Activated T-cell treated with anti-CD3 and anti-CD28 coated beads for 4 hours (primary cell): Measurements from ENCODE around the gene NR1H2.

Experiments used
- DNase-seq: peaks from one replicate; pipeline ENCODE4 v3.0.0-alpha.2; 2020

NR1H2 gene

DNA sequence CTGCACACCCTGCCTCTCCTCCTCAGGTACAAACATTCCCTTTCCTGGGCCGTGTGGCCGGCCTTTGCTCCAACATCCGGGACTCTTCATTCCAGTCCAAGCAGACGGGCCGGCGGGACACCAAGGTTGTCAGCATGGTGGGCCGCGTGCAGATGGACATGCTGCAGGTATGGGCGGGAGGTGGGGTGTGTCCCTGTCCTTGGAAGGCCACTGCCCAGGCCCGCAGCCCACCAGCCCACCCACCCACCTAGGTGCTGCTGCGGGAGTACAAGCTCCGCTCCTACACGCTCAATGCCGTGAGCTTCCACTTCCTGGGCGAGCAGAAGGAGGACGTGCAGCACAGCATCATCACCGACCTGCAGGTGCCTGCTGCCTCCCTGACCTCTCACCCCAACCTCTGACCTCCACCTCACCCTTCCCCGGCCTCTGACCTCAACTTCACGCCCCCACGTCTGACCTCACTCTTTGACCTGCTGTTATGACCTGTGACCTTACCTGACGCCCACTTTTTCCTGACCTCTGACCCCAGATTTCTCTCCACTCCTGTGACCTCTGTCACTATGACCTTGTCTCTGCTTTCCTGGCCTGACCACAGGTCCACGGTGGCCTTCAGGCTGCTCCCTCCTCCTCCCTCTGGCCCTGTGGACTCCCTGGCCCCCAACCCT, 30.0 kb downstream of the NR1H2 start:
- no peak for DNase-seq

DNA sequence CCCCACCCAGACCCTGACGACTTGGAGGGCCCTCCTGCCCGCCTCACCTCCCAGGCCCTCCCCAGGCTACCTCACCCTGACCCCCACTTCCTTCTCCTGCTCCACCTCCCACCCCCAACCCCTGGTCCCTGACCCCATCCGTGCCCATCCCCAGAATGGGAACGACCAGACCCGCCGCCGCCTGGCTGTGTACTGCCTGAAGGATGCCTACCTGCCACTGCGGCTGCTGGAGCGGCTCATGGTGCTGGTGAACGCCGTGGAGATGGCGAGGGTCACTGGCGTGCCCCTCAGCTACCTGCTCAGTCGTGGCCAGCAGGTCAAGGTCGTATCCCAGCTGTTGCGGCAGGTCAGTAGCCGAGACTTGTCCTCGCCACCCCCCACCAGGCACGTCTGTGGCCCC, 30.6 kb downstream of the NR1H2 start:
- DNase-seq: no peak

DNA sequence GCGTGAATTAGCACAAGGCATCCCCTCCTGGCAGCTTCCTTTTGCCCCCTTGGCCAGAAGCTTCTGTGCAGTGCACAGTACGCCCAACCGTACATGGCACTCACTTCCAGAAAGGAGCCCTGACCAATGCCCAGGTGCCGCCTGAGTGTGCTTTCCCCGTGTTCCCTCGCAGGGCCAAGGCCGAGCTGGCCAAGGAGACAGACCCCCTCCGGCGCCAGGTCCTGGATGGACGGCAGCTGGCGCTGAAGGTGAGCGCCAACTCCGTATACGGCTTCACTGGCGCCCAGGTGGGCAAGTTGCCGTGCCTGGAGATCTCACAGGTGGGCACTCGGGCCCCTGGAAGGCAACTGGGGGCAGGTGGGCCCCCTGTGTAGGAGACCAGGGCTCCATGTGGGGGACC, 33.1 kb downstream of the NR1H2 start:
- no peak for DNase-seq

DNA sequence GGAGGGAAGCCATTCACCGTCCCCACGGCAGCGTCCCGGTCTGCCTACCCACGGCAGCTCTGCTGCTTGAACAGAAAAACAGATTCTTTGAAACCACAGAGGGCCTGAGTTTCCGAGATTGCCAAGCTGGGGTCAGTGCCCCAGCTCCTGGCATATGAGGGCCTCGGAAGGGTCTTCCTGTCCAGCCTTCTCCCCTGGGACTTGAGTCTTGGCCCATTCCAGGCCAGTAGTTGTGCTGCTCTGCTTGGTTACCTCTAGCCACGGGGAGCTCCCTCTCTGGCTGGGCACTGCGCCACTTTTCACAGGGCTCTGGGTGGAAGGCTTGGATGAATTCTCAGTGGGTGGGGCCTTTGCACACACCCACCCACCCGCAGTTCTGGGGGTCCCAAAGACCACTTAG, 33.9 kb downstream of the NR1H2 start:
- no peak for DNase-seq

DNA sequence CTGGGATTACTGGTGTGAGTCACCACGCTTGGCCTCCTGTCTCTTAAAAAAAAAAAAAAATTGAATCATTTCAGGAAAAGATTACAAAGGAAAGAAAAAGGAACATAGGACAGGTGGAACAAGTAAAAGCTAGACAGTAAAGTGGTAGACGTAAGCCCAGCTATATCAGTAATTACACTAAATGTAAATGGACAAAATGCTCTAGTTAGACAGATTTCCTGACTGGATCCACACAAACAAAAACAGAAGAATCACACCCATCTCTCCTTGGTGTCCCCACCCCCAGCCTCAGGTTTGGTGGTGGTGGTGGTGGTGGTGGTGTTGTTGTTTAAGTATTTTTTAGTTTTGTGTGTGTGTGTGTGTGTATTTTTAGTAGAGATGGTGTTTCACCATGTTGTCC, 36.2 kb downstream of the NR1H2 start:
- no peak for DNase-seq

DNA sequence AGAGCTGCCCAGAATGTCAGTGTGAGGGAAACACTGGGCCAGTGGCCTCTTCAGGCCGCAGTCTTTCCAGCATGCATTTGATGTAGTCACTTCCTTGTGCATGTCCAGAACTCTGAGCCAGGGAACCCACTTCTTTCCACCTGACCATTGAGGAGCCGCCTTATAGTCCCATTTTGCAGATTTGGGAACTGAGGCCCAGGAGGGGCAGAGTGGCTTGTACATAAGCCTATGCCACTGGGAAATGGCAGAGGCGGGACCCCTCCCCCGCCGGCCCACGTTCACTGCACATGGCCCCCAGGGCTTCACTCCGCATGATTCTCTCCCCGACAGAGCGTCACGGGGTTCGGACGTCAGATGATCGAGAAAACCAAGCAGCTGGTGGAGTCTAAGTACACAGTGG, 36.8 kb downstream of the NR1H2 start:
- no peak for DNase-seq

DNA sequence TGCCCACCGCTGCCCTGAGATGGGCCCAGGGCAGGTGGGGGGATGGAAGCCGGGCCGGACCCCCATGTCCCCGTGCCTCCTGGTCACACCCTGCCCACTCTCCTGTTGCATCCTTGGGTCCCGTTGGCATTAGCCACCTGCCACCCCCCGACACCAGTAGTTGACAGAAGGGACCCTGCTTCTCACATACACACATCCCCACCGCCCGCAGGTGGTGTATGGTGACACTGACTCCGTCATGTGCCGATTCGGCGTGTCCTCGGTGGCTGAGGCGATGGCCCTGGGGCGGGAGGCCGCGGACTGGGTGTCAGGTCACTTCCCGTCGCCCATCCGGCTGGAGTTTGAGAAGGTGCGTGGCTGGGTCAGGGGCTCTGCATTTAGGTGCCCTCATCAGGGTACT, 37.3 kb downstream of the NR1H2 start:
- no peak for DNase-seq

DNA sequence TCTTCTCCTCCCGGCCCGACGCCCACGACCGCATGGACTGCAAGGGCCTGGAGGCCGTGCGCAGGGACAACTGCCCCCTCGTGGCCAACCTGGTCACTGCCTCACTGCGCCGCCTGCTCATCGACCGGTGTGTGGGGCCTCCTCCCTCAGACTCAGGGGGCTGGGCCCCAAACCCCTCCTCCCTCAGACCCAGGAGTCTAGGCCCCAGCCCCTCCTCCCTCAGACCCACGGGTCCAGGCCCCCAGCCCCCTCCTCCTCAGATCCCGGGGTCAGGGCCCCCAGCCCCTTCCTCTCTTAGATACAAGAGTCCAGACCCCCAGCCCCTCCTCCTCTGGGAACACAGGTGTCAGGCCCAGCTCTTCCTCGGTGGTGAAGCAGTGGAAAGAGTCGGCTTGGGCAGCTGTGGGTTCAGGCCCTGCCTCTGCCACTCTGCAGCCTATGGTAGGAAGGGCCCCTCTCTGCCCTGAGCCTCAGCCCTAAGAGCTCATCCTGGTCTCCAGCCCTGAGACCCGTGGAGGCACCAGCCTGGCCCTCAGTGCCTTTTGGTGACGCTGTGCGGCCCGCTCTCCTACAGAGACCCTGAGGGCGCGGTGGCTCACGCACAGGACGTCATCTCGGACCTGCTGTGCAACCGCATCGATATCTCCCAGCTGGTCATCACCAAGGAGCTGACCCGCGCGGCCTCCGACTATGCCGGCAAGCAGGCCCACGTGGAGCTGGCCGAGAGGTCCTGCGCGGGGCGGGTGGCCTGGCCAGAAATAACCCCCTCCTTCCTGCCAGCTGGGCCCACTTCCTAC, 38.8 kb downstream of the NR1H2 start:
- DNase-seq: peak; percentile 72

DNA sequence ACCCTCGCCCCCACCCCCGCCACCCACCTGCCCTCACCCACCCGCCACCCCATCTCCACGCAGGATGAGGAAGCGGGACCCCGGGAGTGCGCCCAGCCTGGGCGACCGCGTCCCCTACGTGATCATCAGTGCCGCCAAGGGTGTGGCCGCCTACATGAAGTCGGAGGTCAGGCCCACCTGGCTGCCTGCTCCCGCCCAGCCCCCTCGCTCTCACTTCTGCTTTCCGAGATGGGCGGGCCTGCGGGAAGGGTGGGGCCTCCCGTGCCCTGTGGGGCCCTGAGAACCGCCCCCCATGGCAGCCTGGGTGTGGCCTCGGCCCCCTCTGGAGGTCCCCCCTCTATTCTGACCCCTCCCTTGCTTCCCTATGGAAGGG, 39.4 kb downstream of the NR1H2 start:
- no peak for DNase-seq

DNA sequence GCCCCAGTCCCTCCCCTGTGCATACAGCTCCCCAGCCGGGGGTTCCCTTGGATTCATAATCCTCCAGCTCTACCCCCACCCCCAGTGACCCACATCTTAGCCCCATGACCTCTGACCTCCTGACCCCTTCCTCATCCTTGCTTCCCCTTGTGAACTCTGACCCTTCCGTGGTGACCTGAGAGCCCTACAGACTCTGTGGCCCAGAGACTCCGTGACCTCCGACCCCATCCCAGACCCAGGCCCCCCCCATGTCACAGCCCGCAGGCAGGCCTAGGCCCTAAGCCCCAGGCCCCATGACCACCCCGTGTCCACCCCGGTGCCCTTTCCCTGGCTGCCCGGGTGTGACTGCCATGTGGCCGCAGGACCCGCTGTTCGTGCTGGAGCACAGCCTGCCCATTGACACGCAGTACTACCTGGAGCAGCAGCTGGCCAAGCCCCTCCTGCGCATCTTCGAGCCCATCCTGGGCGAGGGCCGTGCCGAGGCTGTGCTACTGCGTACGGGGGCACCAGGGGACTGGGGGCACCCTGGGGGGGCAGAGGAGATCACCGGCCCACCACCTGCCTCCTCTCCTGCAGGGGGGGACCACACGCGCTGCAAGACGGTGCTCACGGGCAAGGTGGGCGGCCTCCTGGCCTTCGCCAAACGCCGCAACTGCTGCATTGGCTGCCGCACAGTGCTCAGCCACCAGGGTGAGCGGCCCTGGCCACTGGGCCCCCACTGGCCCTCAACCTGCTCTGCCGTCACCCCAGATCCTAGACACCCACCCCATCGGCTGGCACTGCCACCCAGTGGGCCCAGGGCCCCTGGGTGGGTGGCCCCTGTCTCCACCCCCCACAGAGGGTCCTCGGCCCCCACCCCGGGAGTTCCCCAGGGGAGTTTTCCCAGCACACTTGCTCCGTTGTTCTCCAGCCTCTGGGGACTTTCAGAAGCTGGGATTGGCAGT, 40.0 kb downstream of the NR1H2 start:
- no peak for DNase-seq

DNA sequence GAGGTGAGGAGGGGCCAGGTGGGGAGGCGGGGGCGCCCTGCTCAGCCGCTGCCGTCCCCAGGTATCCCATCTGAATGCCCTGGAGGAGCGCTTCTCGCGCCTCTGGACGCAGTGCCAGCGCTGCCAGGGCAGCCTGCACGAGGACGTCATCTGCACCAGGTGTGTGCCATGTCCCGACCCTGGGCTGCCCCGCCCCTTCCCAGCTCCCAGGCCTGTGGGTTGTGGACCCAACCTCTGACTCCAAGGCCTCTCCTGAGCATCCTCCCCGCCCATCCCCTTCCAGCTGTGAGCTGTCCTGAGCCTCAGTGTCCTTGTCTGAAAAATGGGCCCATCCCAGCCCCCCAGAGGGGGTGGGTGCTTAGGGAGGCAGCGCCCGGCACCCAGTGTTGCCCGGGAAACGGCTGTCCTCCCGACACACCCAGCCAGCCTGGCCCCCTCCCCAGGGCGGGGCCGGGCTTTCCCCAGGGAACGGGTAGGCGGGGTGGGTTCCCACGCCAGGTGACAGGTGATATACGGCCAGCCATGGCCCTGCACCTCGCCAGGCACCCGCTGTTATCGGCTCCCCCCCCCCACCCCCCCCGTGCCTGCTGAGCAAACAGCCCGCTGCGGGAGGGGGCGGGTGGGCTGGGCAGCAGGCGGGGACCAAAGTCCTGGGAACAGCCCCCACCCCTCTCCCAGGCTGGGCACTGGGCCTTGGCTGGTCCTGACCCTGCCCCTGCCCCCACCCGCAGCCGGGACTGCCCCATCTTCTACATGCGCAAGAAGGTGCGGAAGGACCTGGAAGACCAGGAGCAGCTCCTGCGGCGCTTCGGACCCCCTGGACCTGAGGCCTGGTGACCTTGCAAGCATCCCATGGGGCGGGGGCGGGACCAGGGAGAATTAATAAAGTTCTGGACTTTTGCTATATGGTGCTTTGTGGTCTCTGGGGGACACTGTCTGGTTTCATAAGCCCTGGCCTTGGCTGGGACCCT, 41.1 kb downstream of the NR1H2 start:
- no peak for DNase-seq

DNA sequence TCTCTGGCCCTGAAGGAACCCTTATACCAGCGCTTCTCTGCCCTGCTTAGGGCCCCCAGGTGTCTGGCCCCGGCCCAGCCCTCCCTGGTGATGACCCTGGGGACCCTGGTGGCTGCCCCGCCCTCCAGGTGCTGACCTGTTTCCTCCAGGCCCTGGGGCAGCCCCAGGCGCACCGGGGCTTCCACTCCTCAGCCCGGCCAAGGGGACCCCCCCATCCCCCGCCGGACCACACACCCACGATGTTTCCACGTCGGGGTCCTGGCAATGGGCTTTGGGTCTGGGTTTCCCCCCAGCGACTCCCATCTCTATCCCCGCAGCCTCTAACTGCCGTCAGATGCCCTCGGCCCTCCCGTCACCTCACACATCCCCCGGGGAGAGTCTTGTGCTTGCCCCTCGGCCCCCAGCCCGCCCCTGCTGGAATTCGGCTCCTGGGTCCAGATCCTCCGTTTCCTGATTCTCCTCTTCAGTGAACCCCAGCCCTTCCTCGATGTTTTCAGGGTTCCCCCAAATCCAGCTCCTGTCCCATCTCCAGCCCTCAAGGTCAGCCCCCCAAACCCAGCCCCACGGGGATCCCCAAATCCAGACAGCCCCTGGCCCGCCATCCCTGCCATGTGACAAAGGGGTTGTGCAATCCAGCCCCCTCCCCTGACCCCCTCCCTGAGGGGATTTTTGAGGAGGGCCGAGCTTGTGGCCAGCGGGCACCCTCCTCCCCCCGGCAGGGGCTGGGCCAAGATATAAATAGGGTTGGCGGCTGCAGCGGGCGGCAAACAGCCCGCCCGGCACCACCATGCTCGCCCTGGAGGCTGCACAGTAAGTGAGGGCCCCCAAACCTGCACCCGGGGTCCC, 42.1 kb downstream of the NR1H2 start, which contains the start of gene SPIB:
TSS of gene SPIB (plus strand) at position 763 of the 846 bp plus-strand sequence. CDS start at position 788, 25 bp downstream.
- no peak for DNase-seq

DNA sequence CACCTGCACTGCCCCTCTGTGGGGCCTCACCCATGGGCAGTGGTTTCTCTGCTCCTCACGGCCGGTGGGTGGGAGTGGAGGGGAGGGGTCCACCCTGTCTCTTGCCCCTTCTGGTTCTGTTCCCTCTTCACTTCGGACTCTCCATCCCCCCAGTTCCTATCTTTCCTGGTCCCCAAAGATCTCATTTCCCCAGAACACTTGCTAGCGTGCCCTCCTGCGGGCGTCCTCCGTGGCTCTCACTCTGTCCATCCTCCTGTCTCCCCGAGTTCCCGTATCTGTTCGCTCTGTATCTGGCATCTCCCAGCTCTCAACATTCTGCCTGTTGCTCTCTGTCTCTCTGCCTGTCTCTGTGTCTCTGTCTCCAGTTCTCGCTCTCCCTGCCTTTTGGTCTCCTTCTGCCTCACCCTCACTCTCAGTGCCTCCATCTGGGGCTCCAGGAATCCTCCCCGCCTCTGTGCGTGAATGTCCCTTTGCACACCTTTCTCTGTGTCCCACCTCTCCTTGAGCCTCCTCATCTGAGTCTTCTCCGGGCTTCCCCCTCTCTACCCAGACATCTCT, 42.8 kb downstream of the NR1H2 start:
- DNase-seq: no peak

DNA sequence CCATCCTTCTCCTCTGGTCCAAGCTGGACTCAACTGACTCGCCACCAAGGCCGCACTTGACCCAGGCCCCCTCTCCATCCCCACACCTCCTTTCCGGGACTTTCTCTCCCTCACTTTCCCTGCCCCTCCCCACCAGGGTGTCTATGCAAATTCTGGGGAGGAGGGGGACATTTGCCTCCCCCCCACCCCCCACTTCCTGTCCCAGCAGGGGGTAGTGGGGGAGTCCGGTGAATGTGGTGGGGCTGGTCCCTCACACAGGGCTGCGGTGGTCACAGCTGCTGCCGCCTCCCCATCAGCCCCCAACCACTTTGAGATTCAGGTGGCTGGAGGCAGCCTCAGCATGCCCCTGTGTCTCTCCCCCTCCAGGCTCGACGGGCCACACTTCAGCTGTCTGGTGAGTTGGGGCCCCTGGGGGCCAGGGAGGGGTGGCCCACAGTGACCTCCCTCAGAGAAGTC, 43.4 kb downstream of the NR1H2 start:
- DNase-seq: no peak

DNA sequence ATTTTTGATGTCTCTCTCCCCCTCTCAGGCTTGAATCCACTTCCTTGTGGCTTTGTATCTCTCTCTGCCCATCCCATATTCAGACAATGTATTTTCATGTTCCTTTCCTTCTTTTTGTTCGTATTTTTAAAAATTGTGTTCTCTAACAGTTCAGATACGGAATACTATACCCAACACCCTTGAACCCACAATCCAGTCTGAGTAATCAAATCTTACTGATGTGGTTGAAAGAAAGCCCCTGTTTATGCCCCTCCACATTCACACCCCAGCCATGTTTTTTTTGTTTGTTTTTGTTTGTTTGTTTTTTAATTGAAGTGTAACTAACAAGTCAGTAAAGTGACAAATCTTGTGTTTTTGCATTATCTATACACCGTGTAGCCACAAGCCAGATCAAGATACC, 43.9 kb downstream of the NR1H2 start:
- no peak for DNase-seq

DNA sequence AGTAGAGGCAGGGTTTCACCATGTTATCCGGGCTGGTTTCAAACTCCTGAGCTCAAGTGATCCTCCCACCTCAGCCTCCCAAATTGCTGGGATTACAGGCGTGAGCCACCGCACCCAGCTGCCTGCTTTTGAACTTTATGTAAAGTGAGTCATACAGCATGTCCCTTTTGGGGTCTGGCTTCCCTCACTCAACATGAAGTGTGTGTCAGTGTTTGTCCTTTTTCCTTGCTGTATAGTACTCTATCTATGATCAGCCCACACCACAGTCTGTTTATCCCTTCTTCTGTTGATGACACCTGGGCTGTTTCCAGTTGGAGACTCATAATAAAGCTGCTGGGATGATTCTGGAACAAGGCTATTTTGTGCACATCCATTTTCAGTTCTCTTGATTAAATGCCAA, 44.6 kb downstream of the NR1H2 start:
- no peak for DNase-seq

DNA sequence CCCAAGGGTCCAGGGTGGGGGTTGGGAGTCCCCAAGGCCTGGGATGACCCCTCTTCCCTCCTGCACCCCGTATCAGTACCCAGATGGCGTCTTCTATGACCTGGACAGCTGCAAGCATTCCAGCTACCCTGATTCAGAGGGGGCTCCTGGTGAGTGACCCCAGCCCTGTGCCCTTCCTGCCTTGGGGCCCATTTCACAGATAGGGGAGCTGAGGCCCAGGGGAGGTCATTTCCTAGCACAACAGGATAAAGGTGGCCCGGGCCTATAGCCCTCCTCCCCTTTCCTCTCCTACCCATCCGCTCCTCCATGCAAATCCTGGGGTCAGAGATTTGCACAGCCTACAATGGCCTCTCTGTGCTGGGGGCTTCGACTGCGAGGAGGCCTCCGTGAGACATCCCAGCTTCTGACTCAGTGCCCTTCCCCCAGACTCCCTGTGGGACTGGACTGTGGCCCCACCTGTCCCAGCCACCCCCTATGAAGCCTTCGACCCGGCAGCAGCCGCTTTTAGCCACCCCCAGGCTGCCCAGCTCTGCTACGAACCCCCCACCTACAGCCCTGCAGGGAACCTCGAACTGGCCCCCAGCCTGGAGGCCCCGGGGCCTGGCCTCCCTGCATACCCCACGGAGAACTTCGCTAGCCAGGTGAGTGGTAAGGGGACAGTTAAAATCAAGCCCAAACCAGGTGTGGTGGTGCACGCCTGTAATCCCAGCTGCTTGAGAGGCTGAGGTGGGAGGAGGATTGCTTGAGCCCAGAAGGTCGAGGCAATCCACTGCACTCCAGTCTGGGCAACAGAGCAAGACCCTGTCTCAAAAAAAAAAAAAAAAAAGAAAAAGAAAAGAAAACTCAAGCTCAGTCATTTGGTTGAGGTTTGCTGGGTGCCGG, 46.4 kb downstream of the NR1H2 start:
- no peak for DNase-seq

DNA sequence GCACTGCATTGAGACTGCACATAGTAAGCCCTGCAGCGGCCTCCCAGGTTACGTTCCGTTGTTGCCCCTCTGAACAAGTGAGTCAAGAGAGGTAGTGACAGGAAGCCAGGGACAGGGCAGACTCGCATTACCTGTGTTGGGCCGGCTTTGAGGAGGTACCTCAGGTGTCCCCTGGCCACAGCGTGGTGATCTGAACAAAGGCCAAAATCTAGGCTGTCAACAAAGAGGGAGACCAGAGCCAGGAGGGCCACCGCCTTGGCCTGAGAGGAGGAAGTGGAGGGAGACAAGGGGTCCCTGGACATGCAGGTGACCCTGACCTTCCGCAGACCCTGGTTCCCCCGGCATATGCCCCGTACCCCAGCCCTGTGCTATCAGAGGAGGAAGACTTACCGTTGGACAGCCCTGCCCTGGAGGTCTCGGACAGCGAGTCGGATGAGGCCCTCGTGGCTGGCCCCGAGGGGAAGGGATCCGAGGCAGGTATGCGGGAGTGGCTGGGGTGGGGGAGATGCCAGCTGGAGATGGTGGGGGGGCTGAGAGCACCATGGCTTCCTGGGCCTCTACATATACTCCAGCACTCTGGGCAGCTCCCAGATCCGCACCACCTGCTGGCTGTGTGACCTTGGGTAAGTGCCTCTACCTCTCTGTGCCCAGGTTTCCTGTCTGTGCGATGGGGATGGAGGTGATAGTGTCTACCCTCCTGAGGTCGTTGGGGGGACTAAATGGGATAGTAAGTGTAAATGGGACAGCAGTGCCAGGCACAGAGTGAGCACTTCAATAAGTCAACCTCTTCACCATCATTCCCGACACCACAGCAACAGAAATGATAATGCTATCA, 47.2 kb downstream of the NR1H2 start:
- DNase-seq: no peak

DNA sequence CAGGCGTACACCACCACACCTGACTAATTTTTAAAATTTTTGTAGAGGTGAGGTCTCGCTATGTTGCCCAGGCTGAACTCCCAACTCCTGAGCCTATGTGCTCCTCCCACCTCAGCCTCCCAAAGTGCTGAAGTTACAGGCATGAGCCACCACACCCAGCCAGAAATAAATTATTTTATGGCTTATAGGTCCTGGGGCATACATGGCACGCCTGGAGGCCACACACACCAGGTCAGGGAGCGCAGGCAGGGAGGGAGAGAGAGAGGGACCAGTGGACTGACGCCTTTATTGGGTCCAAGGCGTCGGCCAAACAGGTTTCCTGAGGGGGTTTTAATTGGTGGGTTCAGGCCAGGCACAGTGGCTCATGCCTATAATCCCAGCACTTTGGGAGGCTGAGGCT, 49.3 kb downstream of the NR1H2 start:
- no peak for DNase-seq
